GM20000 (cell line): ENCODE data around the gene STARD13.
A peak's percentile ranks its signal among the peaks of the same experiment; 100 is the strongest.

Experiments used
- DNase-seq: peaks from one replicate; pipeline ENCODE4 v3.0.0; 2012; ENCODE audit warnings: low spot score
- CTCF ChIP-seq: IDR thresholded peaks from 2 replicates; pipeline ENCODE4 v1.5.1; 2012; ENCODE audit warnings: mild to moderate bottlenecking, control low read depth; ENCODE audit errors: extremely low read depth, missing control alignments

STARD13 gene

GRCh38 chr13:33150662-33151061 lies 134.9 kb downstream of the STARD13 start:
- DNase-seq, result no peak

DNA sequence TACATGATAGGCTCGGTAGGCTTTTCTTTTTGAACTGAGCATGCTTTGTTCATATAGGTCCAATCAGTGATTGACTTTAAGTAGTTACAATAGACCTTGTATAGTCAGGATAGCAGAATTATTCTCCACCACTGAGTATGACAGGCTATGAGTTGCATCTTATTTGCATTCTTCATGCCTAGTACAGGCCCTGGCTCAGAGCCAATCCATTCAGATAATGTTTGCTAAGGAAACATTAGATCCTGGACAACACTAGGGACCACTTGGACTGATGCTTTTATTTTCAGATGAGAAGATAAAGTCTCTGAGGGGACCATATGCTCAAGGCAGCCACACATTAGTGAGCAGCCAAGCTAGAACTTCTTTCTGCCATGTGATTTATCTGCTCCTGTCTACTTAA lies 135.4 kb downstream of the STARD13 start:
- TF ChIP-seq CTCF, result no peak
- no peak for DNase-seq

More at GRCh38 chr13:33150662-33151061, 134.9 kb downstream of the STARD13 start:
- TF ChIP-seq CTCF, result no peak

DNA sequence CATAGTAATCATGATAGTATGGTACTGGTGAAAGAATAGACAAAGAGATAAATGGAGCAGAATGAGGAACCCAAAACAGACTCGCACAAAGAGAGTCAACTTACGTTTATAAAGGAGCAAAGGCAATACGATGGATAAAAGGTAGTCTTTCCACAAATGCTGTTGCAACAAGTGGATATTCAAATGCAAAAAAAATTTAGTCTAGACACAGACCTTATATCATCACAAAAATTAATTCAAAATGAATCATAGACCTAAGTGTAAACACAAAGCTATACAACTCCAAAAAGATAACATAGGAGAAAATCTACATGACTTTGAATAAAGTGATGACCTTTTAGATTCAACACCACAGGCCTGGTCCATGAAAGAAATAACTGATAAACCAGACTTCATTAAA lies 137.7 kb downstream of the STARD13 start:
- no peak for TF ChIP-seq CTCF
- no peak for DNase-seq

DNA sequence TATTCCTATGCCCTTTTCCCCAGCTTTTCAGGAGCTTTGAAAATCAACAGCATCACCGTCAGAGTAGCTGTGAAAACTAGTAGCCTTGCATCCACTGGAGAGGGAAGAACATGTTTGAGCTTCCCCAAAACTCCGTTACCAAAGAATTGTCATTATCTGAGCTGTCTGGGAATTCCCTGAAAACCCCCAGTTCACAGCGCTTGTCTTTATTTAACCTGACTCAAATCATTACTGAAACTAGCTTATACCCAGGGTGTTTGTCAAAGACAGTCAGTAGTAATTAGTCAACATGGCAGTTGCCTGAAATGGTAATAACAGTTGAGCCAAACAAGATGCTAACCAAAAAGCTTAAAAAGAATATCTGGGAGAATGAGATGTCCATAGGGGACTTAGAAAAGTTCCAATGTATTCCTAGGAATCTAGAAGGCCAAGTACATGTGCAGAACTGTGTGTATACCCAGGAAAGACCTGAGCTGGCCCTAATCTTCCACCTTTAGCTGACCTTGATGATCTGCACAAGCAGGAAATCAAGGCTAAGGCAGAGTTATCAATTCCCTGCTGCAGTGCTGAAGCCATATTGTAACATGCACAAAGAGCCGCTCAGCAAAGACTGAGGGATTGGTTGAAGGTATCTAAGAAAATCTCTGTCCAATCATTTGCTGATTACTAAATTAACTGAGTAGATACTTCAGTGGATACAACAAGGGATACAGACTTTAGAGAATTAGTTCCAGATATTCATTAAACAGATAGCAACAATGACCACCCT lies 138.5 kb downstream of the STARD13 start:
- DNase-seq, result peak; percentile 74
- no peak for TF ChIP-seq CTCF

- TF ChIP-seq CTCF, result no peak
These were observed 139.9 kb downstream of the STARD13 start for GRCh38 chr13:33145667-33146066.

GRCh38 chr13:33144358-33144784 lies 141.2 kb downstream of the STARD13 start:
- no peak for TF ChIP-seq CTCF
- DNase-seq, result no peak

More at GRCh38 chr13:33145667-33146066, 139.9 kb downstream of the STARD13 start:
- DNase-seq, result no peak

- TF ChIP-seq CTCF, result no peak
- DNase-seq, result no peak
These were observed 145.6 kb downstream of the STARD13 start for GRCh38 chr13:33139780-33140535.
